ENCODE measurements around the gene TDRD1.

DNA sequence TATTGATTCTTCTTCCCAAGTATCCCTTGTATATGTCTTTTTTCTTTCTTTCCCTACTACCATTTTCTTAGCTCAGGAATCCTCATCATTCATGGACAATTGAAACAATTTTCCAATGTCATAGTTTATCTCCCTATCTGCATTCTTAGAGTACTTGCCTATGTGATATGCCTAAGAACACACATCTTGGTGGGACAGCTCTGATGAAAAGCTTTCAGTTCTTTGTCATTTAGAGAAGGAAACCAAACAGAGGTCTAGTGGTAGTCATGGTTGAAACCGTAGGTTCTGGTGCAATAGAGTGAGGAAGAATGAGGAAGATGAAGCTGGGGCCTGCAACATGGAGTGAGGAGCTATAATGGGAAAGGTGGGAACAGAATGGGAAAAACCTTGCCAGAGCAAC, 28.2 kb downstream of the TDRD1 start:
- no peak for TF ChIP-seq TAF1 (IDR thresholded peaks at IDR 0.05; ENCODE audit: low read depth)
- TF ChIP-seq EP300 (IDR thresholded peaks at IDR 0.05; ENCODE audit: borderline replicate concordance): no peak
- TF ChIP-seq CEBPB (IDR thresholded peaks at IDR 0.05): no peak
- TF ChIP-seq, protein P1, sequence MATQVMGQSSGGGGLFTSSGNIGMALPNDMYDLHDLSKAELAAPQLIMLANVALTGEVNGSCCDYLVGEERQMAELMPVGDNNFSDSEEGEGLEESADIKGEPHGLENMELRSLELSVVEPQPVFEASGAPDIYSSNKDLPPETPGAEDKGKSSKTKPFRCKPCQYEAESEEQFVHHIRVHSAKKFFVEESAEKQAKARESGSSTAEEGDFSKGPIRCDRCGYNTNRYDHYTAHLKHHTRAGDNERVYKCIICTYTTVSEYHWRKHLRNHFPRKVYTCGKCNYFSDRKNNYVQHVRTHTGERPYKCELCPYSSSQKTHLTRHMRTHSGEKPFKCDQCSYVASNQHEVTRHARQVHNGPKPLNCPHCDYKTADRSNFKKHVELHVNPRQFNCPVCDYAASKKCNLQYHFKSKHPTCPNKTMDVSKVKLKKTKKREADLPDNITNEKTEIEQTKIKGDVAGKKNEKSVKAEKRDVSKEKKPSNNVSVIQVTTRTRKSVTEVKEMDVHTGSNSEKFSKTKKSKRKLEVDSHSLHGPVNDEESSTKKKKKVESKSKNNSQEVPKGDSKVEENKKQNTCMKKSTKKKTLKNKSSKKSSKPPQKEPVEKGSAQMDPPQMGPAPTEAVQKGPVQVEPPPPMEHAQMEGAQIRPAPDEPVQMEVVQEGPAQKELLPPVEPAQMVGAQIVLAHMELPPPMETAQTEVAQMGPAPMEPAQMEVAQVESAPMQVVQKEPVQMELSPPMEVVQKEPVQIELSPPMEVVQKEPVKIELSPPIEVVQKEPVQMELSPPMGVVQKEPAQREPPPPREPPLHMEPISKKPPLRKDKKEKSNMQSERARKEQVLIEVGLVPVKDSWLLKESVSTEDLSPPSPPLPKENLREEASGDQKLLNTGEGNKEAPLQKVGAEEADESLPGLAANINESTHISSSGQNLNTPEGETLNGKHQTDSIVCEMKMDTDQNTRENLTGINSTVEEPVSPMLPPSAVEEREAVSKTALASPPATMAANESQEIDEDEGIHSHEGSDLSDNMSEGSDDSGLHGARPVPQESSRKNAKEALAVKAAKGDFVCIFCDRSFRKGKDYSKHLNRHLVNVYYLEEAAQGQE (IDR thresholded peaks at IDR 0.05; ENCODE audit: low read depth): no peak
- no peak for TF ChIP-seq NFIC (IDR thresholded peaks at IDR 0.05)
- no peak for TF ChIP-seq CREB1 (IDR thresholded peaks at IDR 0.05; ENCODE audit: low read depth)
- no peak for TF ChIP-seq EGR1 (IDR thresholded peaks at IDR 0.05)

Data from Ishikawa (cell line).